Thymus (tissue), 11 donors: ENCODE results near the gene AKAP11. TPM values are rescaled to one million over a fixed set of nuclear protein-coding genes. Genes with fewer than 3 reads are reported as not detected.

ENCODE experiments used
- DNase-seq, 9 donors: peaks; one replicate each; pipeline ENCODE4 v3.0.0-alpha.2; 2013; ENCODE audit warnings: low spot score in 9 of 9, low read depth in 6 of 9, missing footprints in 1 of 9
- H3K27ac ChIP-seq, 2 donors: one replicate each; pipeline ENCODE4 v1.5.1; 2013; ENCODE audit warnings: control low read depth in 1 of 2, low read depth in 1 of 2, low read length in 1 of 2, mild to moderate bottlenecking in 1 of 2, moderate library complexity in 1 of 2
- H3K27me3 ChIP-seq, 2 donors: one replicate each; pipeline ENCODE4 v1.5.1; 2013; ENCODE audit warnings: low read length in 1 of 2; ENCODE audit not compliant: control insufficient read depth in 2 of 2, insufficient read depth in 1 of 2
- H3K36me3 ChIP-seq, 2 donors: one replicate each; pipeline ENCODE4 v1.5.1; 2013; ENCODE audit warnings: low read length in 1 of 2, mild to moderate bottlenecking in 1 of 2, moderate library complexity in 1 of 2; ENCODE audit not compliant: control insufficient read depth in 2 of 2, insufficient read depth in 2 of 2
- H3K4me1 ChIP-seq, 2 donors: one replicate each; pipeline ENCODE4 v1.5.1; 2013; ENCODE audit warnings: low read length in 2 of 2; ENCODE audit not compliant: control insufficient read depth in 2 of 2, insufficient read depth in 2 of 2
- H3K4me3 ChIP-seq, 2 donors: one replicate each; pipeline ENCODE4 v1.5.1; 2013; ENCODE audit warnings: low read length in 2 of 2, control low read depth in 1 of 2, mild to moderate bottlenecking in 1 of 2
- H3K9me3 ChIP-seq, 2 donors: one replicate each; pipeline ENCODE4 v1.5.1; 2013; ENCODE audit warnings: low read length in 1 of 2, mild to moderate bottlenecking in 1 of 2; ENCODE audit not compliant: control insufficient read depth in 2 of 2, insufficient read depth in 1 of 2
- WGBS: extraction: QIAGEN DNeasy Blood & Tissue Kit; methylation state at CpG from one replicate; pipeline ENCODE4 v1.1.7; 2013; 5-methylcytosine and 5-hydroxymethylcytosine counted together
- polyA plus RNA-seq: library from polyadenylated mRNA; stranded (reverse); fragments of 200-250 nt; gene quantifications from one replicate; pipeline ENCODE4 v1.2.3, GENCODE V29; 2013
- total RNA-seq: library from RNA; stranded (reverse); fragments of 120-200 nt; gene quantifications from one replicate; pipeline ENCODE4 v1.2.4, GENCODE V29; 2013
- donor health status: healthy.

Gene AKAP11
- total and polyA plus RNA-seq, 2 donors, result 10.3 to 13.4 TPM

DNA sequence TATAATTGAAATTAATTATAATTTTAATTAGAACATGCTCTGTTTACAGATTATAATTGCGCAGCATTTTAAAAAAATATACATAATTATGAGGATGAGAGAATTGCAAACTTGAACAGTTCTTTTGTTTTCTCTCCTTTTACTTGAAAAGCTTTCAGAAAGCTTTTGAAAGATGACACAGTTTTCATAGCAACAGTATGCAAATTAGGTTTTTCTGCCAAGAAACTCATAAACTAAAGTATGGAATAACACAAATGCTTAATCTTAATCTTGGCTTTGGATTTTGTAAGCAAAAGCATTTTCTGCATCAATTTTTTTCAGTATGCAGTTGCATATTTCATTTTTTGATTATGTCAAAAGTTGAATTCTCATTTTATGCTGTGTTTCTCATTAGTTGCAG lies 32.8 kb upstream of the AKAP11 start:
- H3K27me3 ChIP-seq, result no peaks in the 10 kb centered on the region
- H3K4me3 ChIP-seq, result no peak overlapping the region
- H3K4me1 ChIP-seq, result no peaks in the 10 kb centered on the region
- WGBS, result 98% methylated on average over 1 of the region's 1 CpG
- DNase-seq, result no peak
- no peaks in the 10 kb centered on the region for H3K9me3 ChIP-seq
- no peak overlapping the region for H3K27ac ChIP-seq
- H3K36me3 ChIP-seq, result no peaks in the 10 kb centered on the region

DNA sequence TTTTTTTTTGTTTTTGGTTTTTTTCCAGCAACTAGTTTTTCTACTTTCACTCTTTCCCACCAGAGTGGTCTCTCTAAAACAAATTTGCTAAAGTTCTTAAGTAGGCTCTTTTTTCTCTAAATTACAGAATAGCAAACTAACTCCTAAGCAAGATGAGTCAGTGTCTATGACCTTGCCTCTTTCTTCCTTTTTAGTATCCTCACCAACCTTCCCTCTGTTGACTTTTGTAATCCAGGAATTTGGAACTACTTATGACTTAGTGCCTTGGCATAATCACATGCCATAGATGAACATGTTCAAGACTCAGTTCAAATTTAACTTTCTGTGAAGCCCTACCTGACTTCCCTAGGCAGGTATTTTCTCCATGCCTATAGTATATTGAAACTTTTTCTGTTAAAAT lies 32.3 kb upstream of the AKAP11 start:
- Histone ChIP-seq H3K4me3 (no peak overlapping the region), H3K27me3 (no peaks in the 10 kb centered on the region), H3K9me3 (no peaks in the 10 kb centered on the region), H3K27ac (no peak overlapping the region), H3K4me1 (no peaks in the 10 kb centered on the region), H3K36me3 (no peaks in the 10 kb centered on the region)
- no peak for DNase-seq

DNA sequence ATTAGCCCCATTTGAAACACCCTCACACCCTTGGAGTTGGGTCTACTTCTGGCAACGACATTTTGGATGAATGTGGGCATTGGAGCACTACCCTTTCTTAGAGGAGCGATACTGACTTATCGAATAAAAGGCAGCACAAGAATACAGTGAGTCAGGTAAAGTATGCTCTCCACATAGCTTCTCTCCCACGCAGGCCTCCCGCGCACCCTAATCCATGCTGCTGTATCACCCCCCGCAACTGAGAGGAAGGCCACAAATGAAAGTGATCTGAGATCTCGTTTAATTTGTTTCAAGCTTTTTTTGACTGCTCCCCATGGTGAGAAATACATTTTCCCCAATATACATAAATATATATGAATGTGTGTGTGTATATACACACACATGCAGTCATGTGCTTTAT lies 25.4 kb upstream of the AKAP11 start:
- Histone ChIP-seq H3K9me3 (no peaks in the 10 kb centered on the region), H3K36me3 (no peaks in the 10 kb centered on the region), H3K4me1 (no peaks in the 10 kb centered on the region), H3K27me3 (no peaks in the 10 kb centered on the region), H3K4me3 (no peak overlapping the region), H3K27ac (no peak overlapping the region)
- DNase-seq, result no peak
- 98% methylated on average over 8 of the region's 8 CpGs for WGBS

DNA sequence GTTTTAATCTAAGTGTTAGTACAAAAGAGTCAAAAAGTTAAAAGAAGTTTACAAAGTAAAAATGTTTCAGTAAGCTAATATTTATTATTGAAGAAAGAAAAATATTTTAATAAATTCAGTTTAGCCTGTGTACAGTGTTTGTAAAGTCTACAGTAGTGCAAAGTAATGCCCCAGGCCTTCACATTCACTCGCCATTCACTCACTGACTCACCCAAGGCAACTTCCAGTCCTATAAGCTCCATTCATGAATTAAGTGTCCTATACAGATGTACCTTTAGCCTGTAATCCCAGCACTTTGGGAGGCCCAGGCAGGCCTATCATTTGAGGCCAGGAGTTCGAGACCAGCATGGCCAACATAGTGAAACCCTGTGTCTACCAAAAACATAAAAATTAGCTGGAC lies 24.1 kb upstream of the AKAP11 start:
- Histone ChIP-seq H3K27me3 (no peaks in the 10 kb centered on the region), H3K27ac (no peak overlapping the region), H3K36me3 (no peaks in the 10 kb centered on the region), H3K4me1 (no peaks in the 10 kb centered on the region), H3K4me3 (no peak overlapping the region), H3K9me3 (no peaks in the 10 kb centered on the region)
- no peak for DNase-seq
- WGBS, result 98% methylated on average over 2 of the region's 2 CpGs

DNA sequence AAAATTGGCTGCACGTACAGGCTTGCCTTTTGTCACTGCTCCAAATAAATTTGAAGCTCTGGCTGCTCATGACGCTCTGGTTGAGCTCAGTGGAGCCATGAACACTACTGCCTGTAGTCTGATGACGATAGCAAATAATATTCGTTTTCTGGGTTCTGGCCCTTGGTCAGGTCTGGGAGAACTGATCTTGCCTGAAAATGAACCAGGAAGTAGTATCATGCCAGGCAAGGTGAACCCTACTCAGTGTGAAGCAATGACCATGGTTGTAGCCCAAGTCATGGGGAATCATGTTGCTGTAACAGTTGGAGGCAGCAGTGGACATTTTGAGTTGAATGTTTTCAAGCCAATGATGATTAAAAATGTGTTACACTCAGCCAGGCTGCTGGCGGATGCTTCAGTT lies 16.1 kb upstream of the AKAP11 start:
- H3K9me3 ChIP-seq, result no peaks in the 10 kb centered on the region
- H3K4me3 ChIP-seq, result no peak overlapping the region
- H3K27ac ChIP-seq, result no peak overlapping the region
- 96% methylated on average over 5 of the region's 5 CpGs for WGBS
- no peak for DNase-seq
- H3K4me1 ChIP-seq, result peaks cover 0 to 4% of the 10 kb centered on the region in 2 donors
- no peaks in the 10 kb centered on the region for H3K27me3 ChIP-seq
- no peaks in the 10 kb centered on the region for H3K36me3 ChIP-seq

DNA sequence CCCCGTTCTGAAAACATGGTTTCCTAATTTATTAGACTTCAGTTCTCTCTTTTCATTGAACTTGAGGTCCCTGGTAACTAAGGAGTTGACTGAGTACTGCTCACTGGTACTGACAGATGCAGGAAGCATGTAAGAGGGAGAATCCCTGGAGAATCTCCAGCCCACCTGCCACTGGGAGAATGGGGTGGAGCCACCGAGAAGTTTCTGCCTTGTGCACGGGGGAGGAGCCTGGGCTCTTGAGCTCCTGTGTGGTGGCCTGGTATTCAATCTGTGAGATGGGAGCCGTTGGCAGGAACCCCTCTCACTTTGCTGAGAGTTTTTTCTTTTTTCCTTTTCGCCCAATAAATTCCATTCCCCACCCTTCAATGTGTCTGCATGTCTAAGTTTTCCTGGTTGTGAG lies 13.2 kb upstream of the AKAP11 start:
- no peaks in the 10 kb centered on the region for H3K9me3 ChIP-seq
- no peak for DNase-seq
- no peaks in the 10 kb centered on the region for H3K27me3 ChIP-seq
- H3K36me3 ChIP-seq, result no peaks in the 10 kb centered on the region
- H3K4me1 ChIP-seq, result peaks cover 0 to 4% of the 10 kb centered on the region in 2 donors
- H3K27ac ChIP-seq, result no peak overlapping the region
- 95% methylated on average over 5 of the region's 5 CpGs for WGBS
- H3K4me3 ChIP-seq, result no peak overlapping the region

DNA sequence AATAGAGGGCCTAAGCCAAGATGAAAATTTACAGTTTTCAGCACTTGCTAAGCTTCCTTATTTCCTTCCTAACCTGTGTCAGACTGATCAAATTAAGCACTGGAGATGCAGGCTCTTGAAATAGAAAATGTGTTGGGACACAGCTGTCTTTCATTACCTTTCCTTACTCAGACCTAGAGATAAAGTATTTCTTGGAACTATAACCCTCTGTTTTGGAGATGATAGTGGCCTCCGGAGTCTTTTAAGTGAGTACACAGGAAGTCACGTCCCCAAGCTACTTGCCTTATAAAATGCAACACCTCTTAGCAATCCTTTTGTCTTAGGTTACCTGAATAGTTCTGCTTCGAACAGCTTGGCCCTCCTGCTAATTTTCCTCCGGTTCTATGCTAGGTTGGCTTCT lies 12.4 kb upstream of the AKAP11 start:
- peaks cover 0 to 4% of the 10 kb centered on the region in 2 donors for H3K4me1 ChIP-seq

DNA sequence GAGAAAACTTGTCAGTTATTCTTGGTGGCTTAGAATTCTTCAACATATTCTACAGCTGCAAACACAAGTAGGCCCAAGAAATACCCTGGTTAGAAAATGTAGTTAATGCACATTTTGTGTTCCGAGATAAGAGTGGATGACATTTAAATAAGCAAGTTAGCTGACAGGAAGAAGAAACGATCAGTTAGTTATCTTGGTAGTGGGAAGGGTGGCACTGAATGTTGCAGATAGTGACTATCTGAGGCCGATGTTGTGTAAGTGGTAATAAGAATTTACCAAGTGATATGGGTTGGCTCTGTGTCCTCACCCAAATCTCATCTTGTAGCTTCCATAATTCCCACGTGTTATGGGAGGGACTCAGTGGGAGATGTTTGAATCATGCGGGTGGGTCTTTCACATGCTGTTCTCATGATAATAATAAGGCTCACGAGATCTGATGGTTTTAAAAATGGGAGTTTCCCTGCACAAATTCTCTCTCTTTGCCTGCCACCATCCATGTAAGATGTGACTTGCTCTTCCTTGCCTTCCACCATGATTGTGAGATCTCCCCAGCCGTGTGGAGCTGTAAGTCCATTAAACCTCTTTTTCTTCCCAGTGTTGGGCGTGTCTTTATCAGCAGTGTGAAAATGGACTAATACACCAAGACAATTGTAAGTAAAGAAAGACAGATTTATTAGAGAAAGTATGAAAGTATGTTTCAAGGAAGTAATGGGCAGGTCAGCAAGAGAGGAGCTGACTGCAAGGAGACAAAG lies 10.9 kb upstream of the AKAP11 start:
- Histone ChIP-seq H3K9me3 (no peaks in the 10 kb centered on the region), H3K4me1 (peaks cover 0 to 4% of the 10 kb centered on the region in 2 donors), H3K36me3 (no peaks in the 10 kb centered on the region), H3K27ac (no peak overlapping the region), H3K4me3 (no peak overlapping the region), H3K27me3 (no peaks in the 10 kb centered on the region)
- over 99% methylated on average over 8 of the region's 8 CpGs for WGBS
- DNase-seq, result no peak

More for the DNA sequence above, 12.4 kb upstream of the AKAP11 start:
- DNase-seq, result peak in 1 of 9 donors; percentile 25
- WGBS, result 88% methylated on average over 4 of the region's 4 CpGs
- Histone ChIP-seq H3K36me3 (no peaks in the 10 kb centered on the region), H3K9me3 (no peaks in the 10 kb centered on the region), H3K4me3 (no peak overlapping the region), H3K27me3 (no peaks in the 10 kb centered on the region), H3K27ac (no peak overlapping the region)

DNA sequence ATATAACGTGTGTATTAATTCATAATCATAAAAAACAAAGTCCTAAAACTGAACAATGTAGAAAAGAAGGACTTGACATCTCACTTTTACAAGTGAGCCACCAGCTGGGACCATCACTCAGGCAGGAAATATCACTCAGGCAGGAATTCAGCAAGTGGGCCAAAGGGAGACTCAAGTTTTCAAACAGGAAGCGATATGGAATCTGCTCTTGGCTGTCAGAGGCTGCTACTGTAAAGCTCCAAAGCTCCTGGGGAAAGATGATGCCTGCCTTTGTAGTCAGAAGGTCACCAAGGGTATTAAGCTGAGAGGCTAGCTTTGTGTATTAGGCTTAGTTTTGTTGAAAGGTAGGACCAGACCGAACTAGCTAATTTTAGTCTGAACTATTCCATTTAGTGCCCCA lies 5.5 kb upstream of the AKAP11 start:
- Histone ChIP-seq H3K36me3 (no peaks in the 10 kb centered on the region), H3K27me3 (no peaks in the 10 kb centered on the region), H3K9me3 (peaks cover 0 to 4% of the 10 kb centered on the region in 2 donors), H3K4me3 (no peak overlapping the region), H3K4me1 (peaks cover 2 to 6% of the 10 kb centered on the region in 2 donors), H3K27ac (no peak overlapping the region)
- DNase-seq, result no peak
- 94% methylated on average over 3 of the region's 3 CpGs for WGBS
